Gastrocnemius medialis (tissue), 4 donors: ENCODE measurements around the gene TMEM53. TPM values are rescaled to one million over a fixed set of nuclear protein-coding genes. Genes with fewer than 3 reads are reported as not detected.
"Not testable (repeated sequence)": the region's sequence is repeated elsewhere in the genome, so short reads cannot be mapped to it uniquely, and the experiment has no call there.

Experiments
- ATAC-seq, 2 donors: fragments of 150-250 bp; one replicate each; pipeline ENCODE4 v1.9.1; 2016
- DNase-seq, 2 donors: peaks; one replicate each; pipeline ENCODE4 v3.0.0-alpha.2; 2019
- H3K27ac ChIP-seq, 4 donors: fragments of 200-600 bp; sonication (generic); 1 replicate in 1 of 4; 2 replicates in 3 of 4; pipeline ENCODE4 v1.5.1; 2016 to 2018; ENCODE audit warnings: mild to moderate bottlenecking in 2 of 4, moderate library complexity in 1 of 4
- H3K27me3 ChIP-seq, 3 donors: fragments of 200-600 bp; sonication (generic) in 2 of 3; 1 replicate in 1 of 3; 2 replicates in 2 of 3; pipeline versions ENCODE4 v1.5.1 to v1.6.0; 2016 to 2019; ENCODE audit warnings: mild to moderate bottlenecking in 1 of 3, moderate library complexity in 1 of 3
- H3K36me3 ChIP-seq, 2 donors: fragments of 200-600 bp; sonication (generic) in 1 of 2; one replicate each; pipeline ENCODE4 v1.5.1; 2017 to 2018
- H3K4me1 ChIP-seq, 2 donors: fragments of 200-600 bp; sonication (generic) in 1 of 2; one replicate each; pipeline ENCODE4 v1.5.1; 2016 to 2017; ENCODE audit warnings: mild to moderate bottlenecking in 2 of 2
- H3K4me3 ChIP-seq, 4 donors: fragments of 200-600 bp; sonication (generic) in 3 of 4; 1 replicate in 1 of 4; 2 replicates in 3 of 4; pipeline ENCODE4 v1.5.1; 2016 to 2019; ENCODE audit warnings: mild to moderate bottlenecking in 2 of 4
- H3K9me3 ChIP-seq, 3 donors: fragments of 200-600 bp; sonication (generic) in 2 of 3; 1 replicate in 1 of 3; 2 replicates in 2 of 3; pipeline ENCODE4 v1.5.1; 2016 to 2019
- POLR2A ChIP-seq, 2 donors: fragments of 450-650 bp; IDR thresholded peaks; one replicate each; pipeline ENCODE4 v1.6.1; 2017; ENCODE audit warnings: antibody characterized with exemption in 2 of 2, mild to moderate bottlenecking in 2 of 2, moderate library complexity in 2 of 2
- in situ Hi-C, 4 donors: fragments of 200-750 bp; cut with MboI; loops; one replicate each; pipeline versions ENCODE4 v1.15.0 to v1.8.0; 2017; ENCODE audit warnings: low sequenced_read_pairs in 4 of 4
- intact Hi-C: fragments of 100-400 bp; cut with DNase I; formaldehyde crosslinking; loops from one replicate; pipeline ENCODE4 v1.15.1; 2023; ENCODE audit warnings: low total_unique reads
- total RNA-seq, 4 donors: library from RNA; depleted of rRNA; stranded (reverse); fragments of >200 nt; gene quantifications; one replicate each; pipeline versions ENCODE4 v1.1.0 to v1.2.3, GENCODE V29; 2016
- TF ChIP-seq, protein P1 (sequence below), 5 experiments: fragments of 450-650 bp in 3 of 5; fragments of 200-600 bp in 2 of 5; sonication (generic) in 2 of 5; IDR thresholded peaks in 4 of 5; conservative IDR thresholded peaks in 1 of 5; 1 replicate in 4 of 5; 2 replicates in 1 of 5; pipeline ENCODE4 v1.5.1; 2016 to 2019; ENCODE audit warnings: antibody characterized with exemption in 5 of 5, mild to moderate bottlenecking in 3 of 5, moderate library complexity in 3 of 5

Gene TMEM53
- total RNA-seq, 4 donors from 2014 or later, result 2.6 to 5.9 (median 4.2) TPM

- H3K27ac ChIP-seq, result no peak overlapping the region
Observed at GRCh38 chr1:44700573-44700972, 26.3 kb upstream of the TMEM53 start.

DNA sequence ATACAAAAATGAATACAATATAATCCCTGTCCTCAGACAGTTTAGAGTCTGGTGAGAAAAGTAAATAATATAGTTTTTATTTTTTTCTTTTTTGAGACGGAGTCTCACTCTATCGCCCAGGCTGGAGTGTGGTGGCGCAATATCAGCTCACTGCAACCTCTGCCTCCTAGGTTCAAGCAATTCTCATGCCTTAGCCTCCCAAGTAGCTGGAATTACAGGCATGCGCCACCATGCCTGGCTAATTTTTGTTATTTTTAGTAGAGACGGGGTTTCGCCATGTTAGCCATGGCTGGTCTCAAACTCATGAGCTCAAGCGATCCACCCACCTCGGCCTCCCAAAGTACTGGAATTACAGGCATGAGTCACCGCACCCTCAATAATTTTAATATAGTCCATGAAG is 25.1 kb upstream of the TMEM53 start:
- intact Hi-C loops, H3K9me3 ChIP-seq, H3K27ac ChIP-seq, DNase-seq, in situ Hi-C loops, H3K36me3 ChIP-seq, H3K4me3 ChIP-seq, ATAC-seq, H3K27me3 ChIP-seq, H3K4me1 ChIP-seq: not testable (repeated sequence)

More at GRCh38 chr1:44700573-44700972, 26.3 kb upstream of the TMEM53 start:
- Histone ChIP-seq H3K27me3 (no peaks in the 10 kb centered on the region), H3K36me3 (no peaks in the 10 kb centered on the region), H3K9me3 (no peaks in the 10 kb centered on the region), H3K4me3 (no peak overlapping the region), H3K4me1 (no peaks in the 10 kb centered on the region)
- ATAC-seq (no peak), DNase-seq (no peak)
- TF ChIP-seq POLR2A (IDR thresholded peaks at IDR 0.05), result no peak
- TF ChIP-seq, protein P1, sequence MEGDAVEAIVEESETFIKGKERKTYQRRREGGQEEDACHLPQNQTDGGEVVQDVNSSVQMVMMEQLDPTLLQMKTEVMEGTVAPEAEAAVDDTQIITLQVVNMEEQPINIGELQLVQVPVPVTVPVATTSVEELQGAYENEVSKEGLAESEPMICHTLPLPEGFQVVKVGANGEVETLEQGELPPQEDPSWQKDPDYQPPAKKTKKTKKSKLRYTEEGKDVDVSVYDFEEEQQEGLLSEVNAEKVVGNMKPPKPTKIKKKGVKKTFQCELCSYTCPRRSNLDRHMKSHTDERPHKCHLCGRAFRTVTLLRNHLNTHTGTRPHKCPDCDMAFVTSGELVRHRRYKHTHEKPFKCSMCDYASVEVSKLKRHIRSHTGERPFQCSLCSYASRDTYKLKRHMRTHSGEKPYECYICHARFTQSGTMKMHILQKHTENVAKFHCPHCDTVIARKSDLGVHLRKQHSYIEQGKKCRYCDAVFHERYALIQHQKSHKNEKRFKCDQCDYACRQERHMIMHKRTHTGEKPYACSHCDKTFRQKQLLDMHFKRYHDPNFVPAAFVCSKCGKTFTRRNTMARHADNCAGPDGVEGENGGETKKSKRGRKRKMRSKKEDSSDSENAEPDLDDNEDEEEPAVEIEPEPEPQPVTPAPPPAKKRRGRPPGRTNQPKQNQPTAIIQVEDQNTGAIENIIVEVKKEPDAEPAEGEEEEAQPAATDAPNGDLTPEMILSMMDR (IDR thresholded peaks at IDR 0.05 in 4 of 5, conservative IDR thresholded peaks at IDR 0.05 in 1 of 5), result no peak
- in situ Hi-C loops (no loop called here), intact Hi-C loops (no loop called here)

DNA sequence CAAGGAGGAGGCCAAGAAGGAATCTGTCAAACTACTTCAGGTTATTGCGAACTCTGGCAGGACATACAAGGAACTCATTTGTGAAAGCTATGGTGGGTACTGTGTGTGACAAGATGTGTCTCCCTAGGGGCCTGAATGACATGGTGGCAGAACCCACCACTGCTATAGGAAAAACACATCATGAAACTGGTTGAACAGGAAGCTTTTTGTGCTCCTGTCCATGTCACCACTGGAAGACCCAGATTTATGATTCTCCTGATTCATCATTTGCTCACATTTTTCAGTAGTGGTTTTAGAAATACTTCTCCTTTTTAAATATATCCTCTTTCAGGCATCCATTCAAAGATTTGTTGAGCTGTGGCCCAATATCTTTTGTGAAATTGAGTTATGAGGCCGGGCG is 23.9 kb upstream of the TMEM53 start:
- DNase-seq (no peak), ATAC-seq (no peak)
- in situ Hi-C loops, result no loop called here
- TF ChIP-seq, protein P1 (IDR thresholded peaks at IDR 0.05 in 4 of 5, conservative IDR thresholded peaks at IDR 0.05 in 1 of 5), result no peak
- no peak for TF ChIP-seq POLR2A (IDR thresholded peaks at IDR 0.05)
- H3K4me3 ChIP-seq, result no peak overlapping the region
- H3K27me3 ChIP-seq, result no peaks in the 10 kb centered on the region
- H3K9me3 ChIP-seq, result no peaks in the 10 kb centered on the region
- no peak overlapping the region for H3K27ac ChIP-seq
- intact Hi-C loops, result no loop called here
- no peaks in the 10 kb centered on the region for H3K36me3 ChIP-seq
- no peaks in the 10 kb centered on the region for H3K4me1 ChIP-seq

DNA sequence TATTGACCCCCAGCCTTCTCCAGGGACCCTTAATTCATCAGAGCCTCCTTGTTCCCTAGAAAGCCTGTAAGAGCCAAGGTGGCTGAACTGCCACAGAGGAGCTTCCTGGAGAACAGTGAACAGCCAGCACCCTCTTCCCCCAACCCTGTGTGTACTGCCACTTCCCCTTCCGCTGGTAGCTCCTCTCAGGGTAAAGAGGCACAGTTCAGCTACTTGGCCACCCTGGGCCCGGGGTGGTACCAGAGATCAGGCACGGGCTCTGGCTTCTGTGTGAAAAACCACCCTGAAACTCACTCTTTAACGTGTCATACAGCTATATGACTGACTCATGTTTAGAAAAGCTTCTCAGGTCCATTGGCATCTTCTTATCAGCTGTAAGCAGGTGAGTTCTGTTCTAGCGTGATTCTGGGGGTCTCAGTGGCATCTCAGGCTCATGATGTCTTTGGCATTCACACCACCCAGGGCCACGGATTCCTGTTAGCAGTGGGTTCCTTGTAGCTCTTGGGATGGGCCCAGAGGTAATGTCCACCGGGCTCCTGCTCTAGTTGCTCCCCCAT is 22.6 kb upstream of the TMEM53 start:
- DNase-seq (no peak), ATAC-seq (no peak)
- no peak overlapping the region for H3K27ac ChIP-seq
- in situ Hi-C loops, result no loop called here
- intact Hi-C loops, result no loop called here
- no peak overlapping the region for H3K4me3 ChIP-seq
- no peaks in the 10 kb centered on the region for H3K4me1 ChIP-seq
- no peaks in the 10 kb centered on the region for H3K9me3 ChIP-seq
- TF ChIP-seq, protein P1 (IDR thresholded peaks at IDR 0.05 in 4 of 5, conservative IDR thresholded peaks at IDR 0.05 in 1 of 5), result no peak
- no peak for TF ChIP-seq POLR2A (IDR thresholded peaks at IDR 0.05)
- H3K36me3 ChIP-seq, result no peaks in the 10 kb centered on the region
- no peaks in the 10 kb centered on the region for H3K27me3 ChIP-seq

DNA sequence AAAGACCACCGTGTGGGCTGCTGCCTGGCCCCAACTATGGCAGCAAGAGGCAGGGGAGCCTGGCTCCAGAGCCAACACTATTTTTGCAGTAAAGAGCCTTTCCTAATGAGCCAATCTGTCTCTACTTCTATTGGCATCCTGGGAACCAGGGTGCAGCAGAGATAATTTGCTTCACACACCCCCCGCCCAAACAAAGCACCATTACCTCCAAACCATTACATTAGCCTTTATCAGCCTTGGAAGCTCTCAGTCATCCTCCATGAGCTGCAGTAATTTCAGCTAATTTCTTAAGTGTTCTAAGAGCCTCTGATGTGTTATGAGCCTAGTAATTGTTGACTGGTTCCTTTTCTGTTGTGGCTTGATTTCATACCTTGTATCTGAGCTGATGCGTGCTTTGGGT is 21.8 kb upstream of the TMEM53 start:
- H3K27me3 ChIP-seq, result no peaks in the 10 kb centered on the region
- TF ChIP-seq, protein P1 (IDR thresholded peaks at IDR 0.05 in 4 of 5, conservative IDR thresholded peaks at IDR 0.05 in 1 of 5), result no peak
- TF ChIP-seq POLR2A (IDR thresholded peaks at IDR 0.05), result no peak
- intact Hi-C loops (no loop called here), in situ Hi-C loops (no loop called here)
- DNase-seq (no peak), ATAC-seq (no peak)
- H3K4me3 ChIP-seq, result no peak overlapping the region
- H3K4me1 ChIP-seq, result no peaks in the 10 kb centered on the region
- no peak overlapping the region for H3K27ac ChIP-seq
- H3K9me3 ChIP-seq, result no peaks in the 10 kb centered on the region
- no peaks in the 10 kb centered on the region for H3K36me3 ChIP-seq
